GM19239 (cell line): Measurements from ENCODE around the gene GPR18.
"Not testable (repeated sequence)": the region's sequence is repeated elsewhere in the genome, so short reads cannot be mapped to it uniquely, and the experiment has no call there.

Source experiments
- DNase-seq: peaks from one replicate; pipeline ENCODE4 v3.0.0; 2011; ENCODE audit warnings: low spot score; ENCODE audit not compliant: insufficient read length
- FAIRE-seq: peaks from 2 replicates; lab custom pipeline; 2011; peaks lifted over from hg19 to GRCh38; lab: Jason Lieb, UNC

The GPR18 gene

DNA sequence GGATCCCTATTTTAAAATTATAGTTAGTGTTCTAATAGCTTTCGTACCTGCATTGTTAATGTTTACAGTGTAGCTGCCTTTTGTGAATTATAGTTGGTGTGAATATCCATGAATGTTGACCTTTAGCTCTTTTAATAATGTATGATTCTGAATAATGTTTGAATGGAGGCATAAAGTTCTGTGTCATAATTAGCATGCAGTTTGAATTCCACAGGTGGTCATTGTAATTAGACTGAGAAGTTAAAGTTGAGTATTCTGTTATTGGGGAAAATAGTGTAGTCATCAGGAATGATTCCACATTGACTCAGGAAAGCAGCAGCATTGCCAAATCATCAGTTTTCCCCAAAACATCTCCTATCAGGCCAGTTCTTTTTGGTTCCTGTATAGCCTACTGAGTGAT, 12.1 kb downstream of the GPR18 start:
- DNase-seq, result no peak
- FAIRE-seq, result no peak

DNA sequence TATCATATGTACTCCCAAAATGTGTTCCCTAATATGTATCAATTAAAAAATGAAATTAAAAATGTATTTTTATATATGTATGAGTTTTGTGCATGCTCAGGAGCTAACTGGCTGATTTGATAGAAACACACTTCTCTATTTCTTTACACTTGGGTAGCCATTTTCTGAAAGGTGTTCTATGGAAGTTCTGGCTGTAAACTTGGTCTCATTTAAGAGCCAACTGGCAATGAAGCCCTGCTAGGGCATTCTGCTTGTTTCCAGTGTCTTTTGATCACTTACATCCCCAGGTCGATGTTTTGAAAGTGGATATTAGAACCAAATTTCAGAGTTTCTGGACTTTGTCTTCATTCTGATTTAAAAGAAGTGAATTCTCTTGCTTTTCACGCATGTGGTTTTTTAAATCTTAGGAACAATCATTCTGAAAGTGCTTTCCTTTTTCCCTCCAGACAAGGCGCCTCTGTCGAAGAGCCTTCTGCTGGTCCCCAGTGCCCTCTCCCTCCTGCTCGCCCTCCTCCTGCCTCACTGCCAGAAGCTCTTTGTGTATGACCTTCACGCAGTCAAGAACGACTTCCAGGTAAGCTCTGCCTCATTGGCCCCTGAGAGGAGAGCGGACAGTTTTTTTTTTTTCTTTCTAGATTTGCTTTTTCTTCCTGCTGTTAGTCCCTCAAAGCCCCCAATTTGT, 20.1 kb downstream of the GPR18 start:
- FAIRE-seq (peak; percentile 89), DNase-seq (peak; percentile 31)

DNA sequence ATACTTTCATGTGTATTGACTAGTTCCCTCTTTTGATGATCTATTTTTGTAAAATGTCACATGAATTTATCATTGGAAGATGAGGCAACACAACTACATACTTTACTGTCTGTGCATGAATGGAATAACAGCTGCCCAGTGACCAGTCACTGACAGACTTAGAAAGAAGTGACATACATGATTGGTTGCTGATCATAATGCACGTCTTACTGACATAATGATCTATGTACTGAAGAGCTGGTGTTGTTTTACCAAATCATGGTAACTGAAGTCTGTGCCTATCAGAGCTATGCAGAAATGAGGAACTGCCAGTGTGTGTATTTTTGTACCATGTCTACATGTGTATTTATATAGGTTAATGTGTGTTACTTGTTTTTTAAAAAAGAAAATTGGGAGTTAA, 26.5 kb downstream of the GPR18 start:
- peak; percentile 81 for FAIRE-seq
- no peak for DNase-seq

DNA sequence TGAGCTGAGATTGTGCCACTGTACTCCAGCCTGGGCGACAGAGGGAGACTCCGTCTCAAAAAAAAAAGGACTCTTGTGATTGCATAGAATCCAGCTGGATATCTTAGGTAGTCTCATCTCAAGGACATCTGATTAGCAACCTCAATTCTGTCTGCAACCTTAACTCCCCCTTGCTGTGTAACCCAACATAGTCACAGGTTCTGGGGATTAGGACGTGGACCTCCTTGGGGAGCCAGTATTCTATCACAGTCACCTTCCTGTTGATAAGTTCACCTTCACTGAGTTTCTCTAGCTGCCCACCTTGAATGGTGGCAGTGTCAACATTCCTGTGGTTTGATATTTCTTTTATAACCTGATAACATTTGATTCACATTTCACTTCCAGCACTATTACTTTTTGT, 27.2 kb downstream of the GPR18 start:
- FAIRE-seq (no peak), DNase-seq (no peak)

DNA sequence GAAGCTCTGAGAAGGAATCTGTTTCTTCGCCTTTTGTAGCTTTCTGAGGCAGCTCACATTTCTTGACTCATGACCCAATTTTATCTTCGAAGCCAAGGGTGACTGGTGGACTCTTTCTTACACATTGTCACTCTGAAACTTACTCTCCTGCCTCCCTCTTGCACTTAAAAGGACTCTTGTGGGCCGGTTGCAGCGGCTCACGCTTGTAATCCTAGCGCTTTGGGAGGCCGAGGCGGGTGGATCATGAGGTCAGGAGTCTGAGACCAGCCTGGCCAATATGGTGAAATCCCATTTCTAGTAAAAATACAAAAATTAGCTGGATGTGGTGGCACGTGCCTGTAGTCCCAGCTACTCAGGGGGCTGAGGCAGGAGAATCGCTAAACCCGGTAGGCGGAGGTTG, 27.6 kb downstream of the GPR18 start:
- not testable (repeated sequence) for DNase-seq
- FAIRE-seq, result peak; percentile 59

DNA sequence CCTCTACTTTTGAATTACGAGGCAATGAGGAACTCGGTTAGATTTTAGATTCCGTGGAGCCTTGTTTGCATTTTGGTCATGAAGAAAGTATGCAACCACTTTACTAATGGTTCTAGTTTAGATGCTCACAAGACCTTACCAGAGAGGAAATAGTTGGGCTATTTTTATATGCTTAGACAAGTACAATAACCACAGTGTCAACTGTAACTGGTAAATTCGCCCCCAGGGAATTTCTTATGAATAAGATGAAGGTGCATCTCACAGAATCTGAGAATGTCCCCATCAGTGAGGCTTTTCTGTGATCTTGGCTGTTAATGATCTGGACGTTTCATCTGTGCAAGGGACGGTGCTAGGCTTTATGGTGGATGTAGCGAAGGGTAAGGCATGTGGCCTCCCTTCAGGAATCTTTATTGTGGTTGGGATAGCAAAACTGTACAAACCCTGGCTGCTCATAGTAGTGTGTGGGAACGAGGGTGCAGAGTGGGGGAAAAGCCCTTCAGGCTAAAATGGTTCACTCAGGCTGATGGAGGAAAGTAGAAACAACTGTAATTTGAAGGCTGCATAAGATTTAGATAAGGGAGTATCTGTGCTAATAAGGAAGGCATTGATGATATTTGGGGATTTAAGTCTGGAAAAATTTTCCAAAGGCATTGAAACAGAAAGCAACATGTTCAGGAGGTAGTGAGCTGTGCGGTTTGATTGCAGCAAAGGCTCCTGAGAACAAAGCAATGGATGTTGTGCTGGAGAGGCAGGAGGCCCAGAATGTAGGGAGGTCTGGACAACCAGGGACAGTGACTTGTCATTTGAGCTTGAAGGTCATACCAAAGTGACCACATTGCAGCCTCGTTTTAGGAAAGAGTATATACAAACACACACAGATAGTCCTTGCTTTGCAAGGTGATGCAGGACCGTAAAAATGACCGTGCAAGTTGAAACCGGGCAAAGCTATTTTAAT, 29.2 kb downstream of the GPR18 start:
- FAIRE-seq, result peak; percentile 97
- DNase-seq, result peak; percentile 35

DNA sequence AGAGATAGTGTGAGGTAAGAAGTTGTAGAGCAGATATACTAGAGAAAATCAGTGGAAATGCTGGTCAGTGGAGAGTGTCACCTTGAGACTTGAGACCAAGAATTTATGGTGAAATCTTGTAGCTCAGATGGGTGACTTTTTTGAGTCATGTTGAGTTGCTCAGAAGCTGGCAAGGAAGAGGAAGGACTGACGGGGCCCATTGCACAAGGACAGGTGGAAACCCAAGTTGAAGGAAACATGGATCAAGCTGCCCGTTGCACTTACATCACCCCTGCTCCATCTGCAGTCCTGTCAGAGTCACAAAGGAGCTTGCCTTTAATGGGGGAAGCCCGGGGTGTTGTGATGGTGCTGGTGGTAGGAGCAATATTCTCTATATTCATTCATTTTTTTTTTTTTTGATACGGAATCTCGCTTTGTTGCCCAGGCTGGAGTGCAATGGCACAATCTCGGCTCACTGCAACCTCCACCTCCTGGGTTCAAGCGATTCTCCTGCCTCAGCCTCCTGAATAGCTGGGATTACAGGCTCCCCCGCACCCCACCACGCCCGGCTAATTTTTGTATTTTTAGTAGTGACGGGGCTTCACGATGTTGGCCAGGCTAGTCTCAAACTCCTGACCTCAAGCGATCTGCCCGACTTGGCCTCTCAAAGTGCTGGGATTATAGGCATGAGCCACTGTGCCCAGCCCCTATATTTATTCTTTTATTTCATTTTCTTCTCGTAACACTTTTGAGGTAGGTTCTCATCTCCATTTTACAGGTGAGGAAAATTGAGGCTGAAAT, 30.1 kb downstream of the GPR18 start:
- DNase-seq (no peak), FAIRE-seq (peak; percentile 4)

DNA sequence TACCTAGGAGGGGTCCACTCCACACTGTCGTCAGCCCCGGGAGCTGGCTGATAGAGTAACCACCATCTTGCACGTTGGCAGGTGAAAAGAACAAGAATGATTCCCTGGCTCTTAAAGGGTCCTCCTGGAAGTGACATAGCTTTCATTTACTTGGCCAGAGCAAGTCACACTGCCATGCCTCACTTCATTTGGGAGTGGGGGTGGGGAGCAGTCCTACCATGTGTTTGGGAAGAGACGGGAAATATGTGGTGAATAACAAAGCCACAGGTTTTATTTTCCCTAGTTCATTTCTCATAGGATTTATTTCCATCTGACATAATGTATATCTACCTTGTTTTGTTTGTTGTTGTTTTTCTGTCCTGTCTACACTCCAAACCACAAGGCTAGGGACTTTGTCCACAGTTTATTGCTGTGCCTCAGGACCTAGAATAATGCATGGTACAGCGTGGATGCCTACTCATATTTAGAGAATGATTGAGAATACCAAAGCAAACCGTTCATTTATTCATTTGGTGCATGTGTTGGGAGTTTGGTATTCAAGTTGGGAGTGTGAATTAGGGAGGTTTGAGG, 30.8 kb downstream of the GPR18 start:
- no peak for DNase-seq
- peak; percentile 73 for FAIRE-seq

DNA sequence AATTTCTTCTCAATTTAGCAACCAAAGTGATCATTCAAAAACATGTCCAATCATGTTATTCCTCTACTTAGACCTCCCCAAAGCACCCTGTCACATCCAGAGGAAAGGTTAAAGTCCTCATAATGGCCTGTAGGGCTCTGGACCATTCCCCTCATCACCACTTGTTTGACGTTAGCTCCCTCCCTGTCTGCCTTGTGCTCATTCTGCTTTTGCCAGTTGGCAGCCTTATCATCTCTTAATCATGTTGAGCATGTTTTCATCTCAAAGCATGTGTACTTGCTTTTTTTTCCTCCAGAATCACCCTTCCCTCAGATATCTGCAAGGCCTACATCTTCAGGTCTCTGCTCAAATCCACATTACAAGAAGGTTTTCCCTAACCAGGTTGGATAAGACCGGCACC, 31.7 kb downstream of the GPR18 start:
- FAIRE-seq (no peak), DNase-seq (no peak)

DNA sequence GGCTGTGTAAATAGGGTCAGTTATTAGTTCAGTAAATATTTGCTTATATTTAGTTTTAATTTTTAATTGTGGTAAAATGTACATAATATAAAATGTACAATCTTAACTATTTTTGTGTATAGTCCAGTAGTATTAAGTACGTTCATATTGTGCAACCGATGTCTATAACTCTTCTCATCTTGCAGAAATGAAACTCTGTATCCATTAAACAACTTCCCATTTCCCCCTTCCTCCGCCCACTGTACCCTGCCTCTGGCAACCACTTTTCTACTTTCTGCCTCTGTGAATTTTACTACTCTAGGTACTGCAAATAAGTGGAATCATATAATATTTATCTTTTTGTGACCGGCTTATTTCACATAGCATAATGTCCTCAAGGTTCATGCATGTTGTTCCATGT, 33.1 kb downstream of the GPR18 start:
- FAIRE-seq, result no peak

DNA sequence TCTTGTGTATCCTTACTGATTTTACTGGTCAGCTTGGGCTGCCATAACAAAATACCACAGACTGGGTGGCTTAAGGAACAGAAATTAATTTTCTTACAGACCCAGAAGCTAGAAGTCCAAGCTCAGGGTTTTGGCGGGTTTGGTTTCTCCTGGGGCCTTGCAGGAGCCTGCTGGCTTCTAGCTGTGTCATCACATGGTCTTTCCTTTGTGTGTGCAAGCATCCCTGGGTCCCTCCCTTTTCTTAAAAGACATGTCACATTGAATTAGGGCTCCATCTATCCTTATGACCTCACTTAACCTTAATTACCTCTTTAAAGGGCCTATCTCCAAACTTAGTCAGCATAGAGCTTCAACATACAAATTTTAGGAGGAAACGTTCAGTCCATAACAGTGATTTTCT, 34.2 kb downstream of the GPR18 start:
- FAIRE-seq, result no peak
- no peak for DNase-seq

More for the DNA sequence above, 33.1 kb downstream of the GPR18 start:
- no peak for DNase-seq

DNA sequence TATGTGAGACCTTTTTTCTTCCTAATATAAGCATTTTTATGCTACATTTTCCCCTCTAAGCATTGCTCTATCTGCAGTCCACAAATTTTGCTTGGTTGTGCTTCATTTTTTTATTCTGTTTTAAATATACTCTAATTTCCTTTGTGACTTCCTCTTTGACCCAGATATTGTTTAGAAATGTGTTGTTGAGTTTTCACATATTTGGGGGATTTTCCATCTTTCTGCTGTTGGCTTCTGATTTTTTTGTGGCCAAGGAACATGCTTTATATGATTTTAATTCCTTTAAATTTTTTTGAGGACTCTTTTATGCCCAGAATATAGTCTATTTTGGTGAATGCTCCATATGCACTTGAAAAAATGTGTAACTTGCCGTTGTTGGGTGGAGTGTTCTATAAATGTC, 34.6 kb downstream of the GPR18 start:
- no peak for DNase-seq
- FAIRE-seq, result no peak

DNA sequence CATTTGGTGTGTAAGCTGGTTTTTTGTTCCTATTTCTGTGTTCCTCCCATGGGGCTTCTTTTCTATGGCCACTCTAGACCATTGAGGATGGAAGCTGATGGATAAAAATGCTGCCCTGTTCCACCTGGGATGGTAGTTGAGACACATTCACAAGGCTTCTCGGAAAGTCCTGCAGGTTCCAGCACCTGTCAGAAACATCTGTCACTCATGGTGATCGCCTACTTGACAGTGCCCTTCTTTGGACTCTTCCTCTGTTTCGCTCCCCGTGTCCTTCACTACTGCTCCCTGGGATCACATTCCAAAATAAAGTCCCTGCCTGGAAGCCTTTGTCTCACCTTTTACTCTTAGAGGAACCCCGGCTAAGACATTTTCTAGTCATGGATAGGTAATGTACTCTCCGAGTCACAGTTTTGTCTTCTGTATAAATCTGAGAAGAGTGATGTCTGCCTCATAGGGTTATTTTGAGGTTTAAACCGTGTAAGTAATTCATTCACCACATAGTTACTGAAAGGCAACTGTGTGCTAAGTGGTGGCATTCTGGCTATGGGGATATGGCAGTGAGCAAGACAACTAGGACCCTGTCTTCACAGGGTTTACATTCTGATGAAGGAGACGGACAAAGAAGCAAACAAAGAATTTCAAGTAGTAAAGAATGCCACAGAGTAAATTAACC, 36.5 kb downstream of the GPR18 start:
- FAIRE-seq (no peak), DNase-seq (no peak)

DNA sequence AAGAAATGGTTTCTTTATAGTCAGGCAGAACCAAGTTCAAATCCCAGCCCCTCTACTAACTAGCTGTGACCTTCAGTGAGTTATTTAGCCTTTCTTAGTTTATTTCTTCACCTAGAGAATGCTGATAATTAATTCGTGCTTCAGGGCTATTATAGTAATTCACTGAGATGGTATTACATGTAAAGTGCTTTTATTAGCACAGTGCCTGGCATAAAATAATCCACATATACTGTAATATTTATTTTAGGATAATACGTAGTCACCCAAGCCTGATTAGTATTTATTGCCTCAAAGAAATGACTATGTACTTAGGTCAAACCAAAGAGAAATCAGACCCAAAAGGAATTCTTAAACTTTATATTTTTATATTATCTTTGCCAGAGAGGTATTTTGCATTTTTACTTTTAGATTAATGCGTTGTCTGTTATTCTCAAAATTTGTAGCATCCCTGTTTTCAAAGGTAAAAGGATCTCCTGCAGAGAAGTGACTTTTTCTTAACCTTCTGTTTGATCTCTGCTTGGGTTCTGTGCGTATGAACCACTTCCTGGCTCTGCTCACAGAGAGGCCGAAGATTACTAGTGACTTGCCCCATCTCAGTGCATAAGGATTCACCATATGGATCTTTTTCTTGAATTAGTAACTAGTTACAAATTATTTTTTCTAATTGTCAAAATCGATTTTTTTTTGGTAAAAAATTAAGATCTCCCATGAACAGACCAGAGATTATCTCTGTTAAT, 37.8 kb downstream of the GPR18 start:
- DNase-seq (no peak), FAIRE-seq (peak; percentile 59)

DNA sequence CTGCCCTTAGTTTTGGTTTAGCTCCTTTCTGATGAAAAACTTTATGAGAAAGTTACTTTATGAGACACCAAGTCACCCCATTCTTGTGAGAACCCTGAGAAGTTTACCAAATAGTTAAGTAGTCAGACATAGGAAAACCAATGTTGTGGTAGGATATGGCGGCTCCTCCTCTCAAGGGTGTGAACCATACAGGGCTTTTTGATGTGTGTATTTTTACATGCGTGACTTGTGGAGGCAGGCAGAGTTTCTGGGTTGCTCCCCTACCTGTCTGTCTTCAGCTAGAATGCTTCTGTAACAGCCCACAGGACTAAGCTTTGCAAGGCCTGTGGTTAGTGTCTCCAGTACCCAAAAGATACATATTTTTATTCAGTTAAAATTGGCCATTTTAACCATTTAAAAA, 39.2 kb downstream of the GPR18 start:
- FAIRE-seq (no peak), DNase-seq (no peak)

DNA sequence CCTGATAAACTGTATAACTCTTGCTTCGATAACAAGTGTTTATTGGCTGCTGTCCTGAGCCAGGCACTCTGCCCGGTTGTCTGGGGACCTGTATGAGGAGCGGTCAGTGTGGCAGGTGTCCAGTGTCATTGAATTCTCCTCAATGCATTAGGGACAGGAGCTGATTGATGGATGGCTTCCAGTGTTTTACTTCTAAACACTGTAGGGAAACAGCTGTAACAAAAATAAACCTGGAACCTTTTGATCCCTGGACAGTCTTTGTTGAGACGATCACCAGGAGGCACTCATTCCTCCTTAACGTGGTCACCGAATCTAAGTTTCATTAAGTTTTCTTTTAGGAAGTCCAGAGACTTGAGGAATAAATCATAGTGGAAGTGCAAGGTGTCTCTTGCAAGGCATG, 39.6 kb downstream of the GPR18 start:
- DNase-seq, result no peak
- no peak for FAIRE-seq

DNA sequence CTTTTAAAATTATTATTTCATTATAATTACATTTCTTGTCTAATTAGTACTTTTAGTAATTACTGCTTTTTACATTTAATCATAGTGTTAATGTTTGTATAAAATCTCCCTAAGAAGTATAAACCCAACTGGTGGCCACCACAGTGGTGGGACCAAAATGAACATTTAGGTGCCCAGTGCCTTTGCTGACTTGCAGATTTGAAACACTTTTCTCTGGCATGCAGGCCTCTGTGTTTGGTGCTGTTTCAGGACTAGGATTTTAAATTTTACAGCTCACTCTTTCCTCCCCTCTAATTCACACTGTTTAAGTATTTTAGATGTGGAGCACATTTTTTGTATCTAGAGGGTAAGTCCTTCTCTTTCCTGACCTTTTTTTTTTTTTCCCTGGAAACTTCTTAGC, 40.1 kb downstream of the GPR18 start:
- no peak for FAIRE-seq
- no peak for DNase-seq

DNA sequence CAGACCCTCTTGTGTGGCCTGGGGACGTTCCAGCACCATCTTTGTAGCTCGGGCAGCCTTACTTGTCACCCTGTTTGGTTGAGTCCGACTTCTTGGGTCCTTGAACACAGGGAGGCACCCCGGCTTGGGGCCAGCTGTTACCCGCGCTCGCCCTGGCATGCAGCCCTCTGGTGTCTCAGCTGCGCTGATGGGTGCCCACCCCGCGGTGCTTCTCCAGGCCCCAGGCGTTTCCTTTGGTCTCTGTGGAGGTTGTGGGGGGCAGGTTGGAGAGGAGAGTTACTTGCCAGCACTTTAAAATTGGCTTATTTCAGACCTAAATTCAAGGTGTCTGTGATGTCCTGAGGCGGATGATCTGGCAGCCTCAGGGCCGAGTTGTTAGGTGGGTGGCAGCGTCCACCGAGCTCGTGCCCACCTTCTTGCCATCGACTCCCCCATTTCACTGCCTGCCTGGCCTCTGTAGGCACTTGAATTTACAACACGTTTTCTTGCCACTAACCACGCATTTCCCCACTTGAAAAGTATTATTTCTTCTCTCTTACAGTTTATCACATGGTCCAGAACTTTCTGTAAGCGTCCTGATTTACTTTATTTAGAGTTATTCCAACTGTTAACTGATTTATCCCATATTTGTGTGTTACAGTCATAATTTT, 40.6 kb downstream of the GPR18 start:
- DNase-seq (no peak), FAIRE-seq (no peak)
